ENCODE data around the gene OGT. TPM values are rescaled to one million over a fixed set of nuclear protein-coding genes. Genes with fewer than 3 reads are reported as not detected.

OGT gene
- total and polyA plus RNA-seq, 2 donors (not counting 1 experiment from before 2014, with no cell fraction given), result 106 to 115 TPM

GRCh38 chrX:71612256-71612655 is 79.4 kb downstream of the OGT start:
- Histone ChIP-seq H3K4me3 (replicated peaks in 1 of 4; ENCODE audit: control extremely low read depth in 1 of 4, insufficient read depth in 1 of 4, low read depth in 3 of 4, low read length in 4 of 4) (no peak overlapping the region), H2AFZ (ENCODE audit: low read length) (no peak overlapping the region), H4K20me1 (ENCODE audit: control insufficient read depth, extremely low read depth, insufficient read depth, low read length) (no peaks in the 10 kb centered on the region), H3K27me3 (ENCODE audit: control insufficient read depth, insufficient read depth, low read length) (no peaks in the 10 kb centered on the region), H3K79me2 (ENCODE audit: control insufficient read depth, insufficient read depth, low read length) (no peaks in the 10 kb centered on the region), H3K9ac (ENCODE audit: insufficient read depth, low read length) (no peak overlapping the region), H3K4me1 (ENCODE audit: control insufficient read depth, extremely low read depth, insufficient read depth, low read length) (no peaks in the 10 kb centered on the region), H3K9me3 (ENCODE audit: control insufficient read depth, insufficient read depth, low read depth, low read length) (no peaks in the 10 kb centered on the region), H3K36me3 (ENCODE audit: control insufficient read depth, insufficient read depth, low read length) (no peaks in the 10 kb centered on the region), H3K4me2 (ENCODE audit: extremely low read depth, insufficient read depth, low read length) (no peak overlapping the region), H3K27ac (ENCODE audit: insufficient read depth, low read length) (no peak overlapping the region)
- no peak for TF ChIP-seq EZH2 (IDR thresholded peaks at IDR 0.05; ENCODE audit: low read length, missing control alignments)
- TF ChIP-seq, protein P1, sequence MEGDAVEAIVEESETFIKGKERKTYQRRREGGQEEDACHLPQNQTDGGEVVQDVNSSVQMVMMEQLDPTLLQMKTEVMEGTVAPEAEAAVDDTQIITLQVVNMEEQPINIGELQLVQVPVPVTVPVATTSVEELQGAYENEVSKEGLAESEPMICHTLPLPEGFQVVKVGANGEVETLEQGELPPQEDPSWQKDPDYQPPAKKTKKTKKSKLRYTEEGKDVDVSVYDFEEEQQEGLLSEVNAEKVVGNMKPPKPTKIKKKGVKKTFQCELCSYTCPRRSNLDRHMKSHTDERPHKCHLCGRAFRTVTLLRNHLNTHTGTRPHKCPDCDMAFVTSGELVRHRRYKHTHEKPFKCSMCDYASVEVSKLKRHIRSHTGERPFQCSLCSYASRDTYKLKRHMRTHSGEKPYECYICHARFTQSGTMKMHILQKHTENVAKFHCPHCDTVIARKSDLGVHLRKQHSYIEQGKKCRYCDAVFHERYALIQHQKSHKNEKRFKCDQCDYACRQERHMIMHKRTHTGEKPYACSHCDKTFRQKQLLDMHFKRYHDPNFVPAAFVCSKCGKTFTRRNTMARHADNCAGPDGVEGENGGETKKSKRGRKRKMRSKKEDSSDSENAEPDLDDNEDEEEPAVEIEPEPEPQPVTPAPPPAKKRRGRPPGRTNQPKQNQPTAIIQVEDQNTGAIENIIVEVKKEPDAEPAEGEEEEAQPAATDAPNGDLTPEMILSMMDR (conservative IDR thresholded peaks at IDR 0.05 in 1 of 2, IDR thresholded peaks at IDR 0.05 in 1 of 2; ENCODE audit: low read depth in 1 of 2, low read length in 2 of 2), result no peak
- DNase-seq (ENCODE audit: low read depth in 2 of 2), result no peak

- Histone ChIP-seq H3K79me2 (ENCODE audit: control insufficient read depth, insufficient read depth, low read length) (no peaks in the 10 kb centered on the region), H3K27ac (ENCODE audit: insufficient read depth, low read length) (no peak overlapping the region), H2AFZ (ENCODE audit: low read length) (no peak overlapping the region), H3K4me1 (ENCODE audit: control insufficient read depth, extremely low read depth, insufficient read depth, low read length) (no peaks in the 10 kb centered on the region), H3K4me2 (ENCODE audit: extremely low read depth, insufficient read depth, low read length) (no peak overlapping the region), H3K9ac (ENCODE audit: insufficient read depth, low read length) (no peak overlapping the region), H3K36me3 (ENCODE audit: control insufficient read depth, insufficient read depth, low read length) (no peaks in the 10 kb centered on the region), H3K27me3 (ENCODE audit: control insufficient read depth, insufficient read depth, low read length) (no peaks in the 10 kb centered on the region), H3K9me3 (ENCODE audit: control insufficient read depth, insufficient read depth, low read depth, low read length) (no peaks in the 10 kb centered on the region), H3K4me3 (replicated peaks in 1 of 4; ENCODE audit: control extremely low read depth in 1 of 4, insufficient read depth in 1 of 4, low read depth in 3 of 4, low read length in 4 of 4) (no peak overlapping the region), H4K20me1 (ENCODE audit: control insufficient read depth, extremely low read depth, insufficient read depth, low read length) (no peaks in the 10 kb centered on the region)
- TF ChIP-seq, protein P1 (conservative IDR thresholded peaks at IDR 0.05 in 1 of 2, IDR thresholded peaks at IDR 0.05 in 1 of 2; ENCODE audit: low read depth in 1 of 2, low read length in 2 of 2), result no peak
- TF ChIP-seq EZH2 (IDR thresholded peaks at IDR 0.05; ENCODE audit: low read length, missing control alignments), result no peak
- no peak for DNase-seq (ENCODE audit: low read depth in 2 of 2)
These were observed 82.2 kb downstream of the OGT start for GRCh38 chrX:71615056-71615455.

- TF ChIP-seq, protein P1 (conservative IDR thresholded peaks at IDR 0.05 in 1 of 2, IDR thresholded peaks at IDR 0.05 in 1 of 2; ENCODE audit: low read depth in 1 of 2, low read length in 2 of 2), result no peak
- TF ChIP-seq EZH2 (IDR thresholded peaks at IDR 0.05; ENCODE audit: low read length, missing control alignments), result no peak
These were observed 83.0 kb downstream of the OGT start for GRCh38 chrX:71615954-71616353.

More at GRCh38 chrX:71615954-71616353, 83.0 kb downstream of the OGT start:
- Histone ChIP-seq H3K27me3 (ENCODE audit: control insufficient read depth, insufficient read depth, low read length) (no peaks in the 10 kb centered on the region), H3K4me3 (replicated peaks in 1 of 4; ENCODE audit: control extremely low read depth in 1 of 4, insufficient read depth in 1 of 4, low read depth in 3 of 4, low read length in 4 of 4) (no peak overlapping the region), H3K27ac (ENCODE audit: insufficient read depth, low read length) (no peak overlapping the region), H4K20me1 (ENCODE audit: control insufficient read depth, extremely low read depth, insufficient read depth, low read length) (no peaks in the 10 kb centered on the region), H3K79me2 (ENCODE audit: control insufficient read depth, insufficient read depth, low read length) (no peaks in the 10 kb centered on the region), H3K4me1 (ENCODE audit: control insufficient read depth, extremely low read depth, insufficient read depth, low read length) (no peaks in the 10 kb centered on the region), H3K9me3 (ENCODE audit: control insufficient read depth, insufficient read depth, low read depth, low read length) (no peaks in the 10 kb centered on the region), H3K9ac (ENCODE audit: insufficient read depth, low read length) (no peak overlapping the region), H2AFZ (ENCODE audit: low read length) (no peak overlapping the region), H3K36me3 (ENCODE audit: control insufficient read depth, insufficient read depth, low read length) (no peaks in the 10 kb centered on the region), H3K4me2 (ENCODE audit: extremely low read depth, insufficient read depth, low read length) (no peak overlapping the region)
- no peak for DNase-seq (ENCODE audit: low read depth in 2 of 2)
